GM12865 (cell line): ENCODE measurements around the gene DYNLRB1.

ENCODE experiments used
- DNase-seq: peaks from one replicate; pipeline ENCODE4 v3.0.0; 2010; ENCODE audit warnings: low read depth
- H3K4me3 ChIP-seq: 2 replicates; pipeline ENCODE4 v1.5.1; 2011; ENCODE audit warnings: mild to moderate bottlenecking, low read depth, low read length, control low read depth
- CTCF ChIP-seq: IDR thresholded peaks from 2 replicates; pipeline ENCODE4 v1.5.1; 2011; ENCODE audit warnings: low read length, control low read depth, low read depth, inconsistent platforms; ENCODE audit not compliant: insufficient read depth; ENCODE audit errors: missing control alignments

DYNLRB1 gene

GRCh38 chr20:34583544-34583943 lies 67.3 kb downstream of the DYNLRB1 start:
- no peak overlapping the region for H3K4me3 ChIP-seq
- DNase-seq: no peak
- TF ChIP-seq CTCF: no peak

- H3K4me3 ChIP-seq: no peak overlapping the region
- no peak for TF ChIP-seq CTCF
- no peak for DNase-seq
Observed at GRCh38 chr20:34585019-34585418, 68.8 kb downstream of the DYNLRB1 start.

GRCh38 chr20:34586488-34587163 lies 70.4 kb downstream of the DYNLRB1 start:
- TF ChIP-seq CTCF: no peak
- no peak overlapping the region for H3K4me3 ChIP-seq
- no peak for DNase-seq
